HEK293 (cell line): ENCODE results near the gene ELOVL6.

Source experiments
- MZF1 ChIP-seq: fragments of 450-650 bp; formaldehyde crosslinking; IDR thresholded peaks from 2 replicates; pipeline ENCODE4 v1.5.1; 2017; ENCODE audit warnings: missing biosample characterization, missing genetic modification characterization, borderline replicate concordance
- ZFP3 ChIP-seq: fragments of 450-650 bp; formaldehyde crosslinking; IDR thresholded peaks from 2 replicates; pipeline ENCODE4 v1.5.1; 2016; ENCODE audit warnings: low read depth, missing biosample characterization, missing genetic modification characterization
- ZNF10 ChIP-seq: fragments of 450-650 bp; formaldehyde crosslinking; IDR thresholded peaks from 2 replicates; pipeline ENCODE4 v1.5.1; 2017; ENCODE audit warnings: missing biosample characterization, missing genetic modification characterization
- ZNF24 ChIP-seq: fragments of 450-650 bp; formaldehyde crosslinking; IDR thresholded peaks from 2 replicates; pipeline ENCODE4 v1.5.1; 2016; ENCODE audit warnings: missing biosample characterization, missing genetic modification characterization
- ZNF274 ChIP-seq, 2 experiments: fragments of 200-500 bp in 1 of 2; fragments of 450-650 bp in 1 of 2; sonication (Bioruptor generic) in 1 of 2; formaldehyde crosslinking in 1 of 2; IDR thresholded peaks; 2 replicates each; pipeline versions ENCODE4 v1.5.1 to v1.6.1; 2014 to 2016; ENCODE audit warnings: borderline replicate concordance in 1 of 2, inconsistent platforms in 1 of 2, low read length in 1 of 2, missing biosample characterization in 1 of 2, missing genetic modification characterization in 1 of 2
- ZNF623 ChIP-seq: fragments of 450-650 bp; formaldehyde crosslinking; IDR thresholded peaks from 2 replicates; pipeline ENCODE4 v1.5.1; 2016; ENCODE audit warnings: missing biosample characterization, missing genetic modification characterization
- TF ChIP-seq, protein P1 (sequence below): fragments of 450-650 bp; formaldehyde crosslinking; IDR thresholded peaks from 2 replicates; pipeline ENCODE4 v1.5.1; 2016; ENCODE audit warnings: missing biosample characterization, missing genetic modification characterization
- TF ChIP-seq, protein P2 (sequence below): fragments of 450-650 bp; formaldehyde crosslinking; IDR thresholded peaks from 2 replicates; pipeline ENCODE4 v1.5.1; 2016; ENCODE audit warnings: missing biosample characterization, missing genetic modification characterization

DNA sequence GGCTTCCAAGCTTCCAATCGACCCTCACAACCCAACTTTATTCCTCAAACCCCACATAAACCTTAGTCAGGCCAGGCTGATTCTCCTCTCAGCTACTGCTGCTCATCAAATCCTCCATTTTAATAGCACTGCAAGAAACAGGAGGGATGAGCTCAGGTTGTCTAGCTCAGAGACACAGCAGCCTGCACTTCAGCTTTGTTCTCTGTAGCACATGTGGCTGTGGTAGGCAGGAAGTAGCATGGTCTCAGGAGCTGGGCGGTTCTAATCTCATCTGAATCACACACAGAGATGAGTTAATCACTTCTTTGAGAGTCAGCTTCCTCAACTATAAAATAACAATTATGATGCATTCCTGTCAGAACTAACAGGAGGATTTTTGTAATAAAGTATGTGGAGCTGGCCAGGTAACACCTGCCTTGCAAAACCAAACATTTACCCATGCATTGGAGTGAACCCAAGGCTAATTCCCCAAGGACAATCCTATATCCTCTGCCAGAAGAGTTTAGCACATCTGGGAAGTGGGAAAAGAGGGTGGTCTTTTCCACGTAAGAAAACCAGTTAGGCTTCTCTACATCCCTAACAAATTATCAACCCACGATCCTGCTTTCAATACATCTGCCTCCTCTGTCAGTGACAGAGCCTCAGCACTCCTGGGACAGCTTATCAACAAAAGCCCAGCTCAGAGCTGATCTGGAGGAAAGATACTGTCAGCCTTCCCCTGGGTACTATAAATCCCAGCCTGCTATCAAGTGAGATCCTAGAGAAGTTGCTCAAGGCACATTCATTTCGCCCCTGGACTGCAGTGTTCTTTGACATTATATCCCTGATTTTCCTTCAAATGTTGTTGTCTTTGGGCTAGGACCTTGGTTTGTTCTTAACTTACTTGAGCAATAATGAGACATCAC is 32.8 kb downstream of the ELOVL6 start:
- TF ChIP-seq, protein P1, sequence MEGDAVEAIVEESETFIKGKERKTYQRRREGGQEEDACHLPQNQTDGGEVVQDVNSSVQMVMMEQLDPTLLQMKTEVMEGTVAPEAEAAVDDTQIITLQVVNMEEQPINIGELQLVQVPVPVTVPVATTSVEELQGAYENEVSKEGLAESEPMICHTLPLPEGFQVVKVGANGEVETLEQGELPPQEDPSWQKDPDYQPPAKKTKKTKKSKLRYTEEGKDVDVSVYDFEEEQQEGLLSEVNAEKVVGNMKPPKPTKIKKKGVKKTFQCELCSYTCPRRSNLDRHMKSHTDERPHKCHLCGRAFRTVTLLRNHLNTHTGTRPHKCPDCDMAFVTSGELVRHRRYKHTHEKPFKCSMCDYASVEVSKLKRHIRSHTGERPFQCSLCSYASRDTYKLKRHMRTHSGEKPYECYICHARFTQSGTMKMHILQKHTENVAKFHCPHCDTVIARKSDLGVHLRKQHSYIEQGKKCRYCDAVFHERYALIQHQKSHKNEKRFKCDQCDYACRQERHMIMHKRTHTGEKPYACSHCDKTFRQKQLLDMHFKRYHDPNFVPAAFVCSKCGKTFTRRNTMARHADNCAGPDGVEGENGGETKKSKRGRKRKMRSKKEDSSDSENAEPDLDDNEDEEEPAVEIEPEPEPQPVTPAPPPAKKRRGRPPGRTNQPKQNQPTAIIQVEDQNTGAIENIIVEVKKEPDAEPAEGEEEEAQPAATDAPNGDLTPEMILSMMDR (tag by site-specific recombination): no peak
- TF ChIP-seq ZNF10 (tag by site-specific recombination) (no peak), ZNF274 (IDR thresholded peaks at IDR 0.05; ENCODE audit: low read length) (no peak), ZNF274 (tag by site-specific recombination; IDR thresholded peaks at IDR 0.05; ENCODE audit: borderline replicate concordance) (no peak), ZNF24 (tag by site-specific recombination) (no peak), ZNF623 (tag by site-specific recombination) (no peak), ZFP3 (tag by site-specific recombination) (no peak), MZF1 (tag by site-specific recombination) (no peak)
- TF ChIP-seq, protein P2, sequence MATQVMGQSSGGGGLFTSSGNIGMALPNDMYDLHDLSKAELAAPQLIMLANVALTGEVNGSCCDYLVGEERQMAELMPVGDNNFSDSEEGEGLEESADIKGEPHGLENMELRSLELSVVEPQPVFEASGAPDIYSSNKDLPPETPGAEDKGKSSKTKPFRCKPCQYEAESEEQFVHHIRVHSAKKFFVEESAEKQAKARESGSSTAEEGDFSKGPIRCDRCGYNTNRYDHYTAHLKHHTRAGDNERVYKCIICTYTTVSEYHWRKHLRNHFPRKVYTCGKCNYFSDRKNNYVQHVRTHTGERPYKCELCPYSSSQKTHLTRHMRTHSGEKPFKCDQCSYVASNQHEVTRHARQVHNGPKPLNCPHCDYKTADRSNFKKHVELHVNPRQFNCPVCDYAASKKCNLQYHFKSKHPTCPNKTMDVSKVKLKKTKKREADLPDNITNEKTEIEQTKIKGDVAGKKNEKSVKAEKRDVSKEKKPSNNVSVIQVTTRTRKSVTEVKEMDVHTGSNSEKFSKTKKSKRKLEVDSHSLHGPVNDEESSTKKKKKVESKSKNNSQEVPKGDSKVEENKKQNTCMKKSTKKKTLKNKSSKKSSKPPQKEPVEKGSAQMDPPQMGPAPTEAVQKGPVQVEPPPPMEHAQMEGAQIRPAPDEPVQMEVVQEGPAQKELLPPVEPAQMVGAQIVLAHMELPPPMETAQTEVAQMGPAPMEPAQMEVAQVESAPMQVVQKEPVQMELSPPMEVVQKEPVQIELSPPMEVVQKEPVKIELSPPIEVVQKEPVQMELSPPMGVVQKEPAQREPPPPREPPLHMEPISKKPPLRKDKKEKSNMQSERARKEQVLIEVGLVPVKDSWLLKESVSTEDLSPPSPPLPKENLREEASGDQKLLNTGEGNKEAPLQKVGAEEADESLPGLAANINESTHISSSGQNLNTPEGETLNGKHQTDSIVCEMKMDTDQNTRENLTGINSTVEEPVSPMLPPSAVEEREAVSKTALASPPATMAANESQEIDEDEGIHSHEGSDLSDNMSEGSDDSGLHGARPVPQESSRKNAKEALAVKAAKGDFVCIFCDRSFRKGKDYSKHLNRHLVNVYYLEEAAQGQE: no peak
